Nephron progenitor cell (in vitro differentiated cells): ENCODE data around the gene FAM174B.

Source experiments
- DNase-seq: peaks from one replicate; pipeline ENCODE4 v3.0.0; 2021
- H3K27ac Mint-ChIP-seq: 2 replicates; pipeline ENCODE4 v1.8.0; 2021; ENCODE audit warnings: mild to moderate bottlenecking, moderate library complexity, mixed read lengths
- H3K27me3 Mint-ChIP-seq: 2 replicates; pipeline ENCODE4 v1.8.0; 2021; ENCODE audit warnings: mild to moderate bottlenecking, low read depth, mixed read lengths; ENCODE audit not compliant: poor library complexity
- H3K36me3 Mint-ChIP-seq: 2 replicates; pipeline ENCODE4 v1.8.0; 2021; ENCODE audit warnings: low read depth, mixed read lengths
- H3K4me1 Mint-ChIP-seq: 2 replicates; pipeline ENCODE4 v1.8.0; 2021; ENCODE audit warnings: mixed read lengths
- H3K4me3 Mint-ChIP-seq: 2 replicates; pipeline ENCODE4 v1.8.0; 2021; ENCODE audit warnings: mild to moderate bottlenecking, moderate library complexity, mixed read lengths
- H3K9me3 Mint-ChIP-seq: 2 replicates; pipeline ENCODE4 v1.8.0; 2021; ENCODE audit warnings: mild to moderate bottlenecking, moderate library complexity, mixed read lengths
- TF ChIP-seq, protein P1 (sequence below): fragments of 200-600 bp; sonication (generic); IDR thresholded peaks from 2 replicates; pipeline ENCODE4 v1.5.0; 2021; ENCODE audit warnings: antibody characterized with exemption

The FAM174B gene

DNA sequence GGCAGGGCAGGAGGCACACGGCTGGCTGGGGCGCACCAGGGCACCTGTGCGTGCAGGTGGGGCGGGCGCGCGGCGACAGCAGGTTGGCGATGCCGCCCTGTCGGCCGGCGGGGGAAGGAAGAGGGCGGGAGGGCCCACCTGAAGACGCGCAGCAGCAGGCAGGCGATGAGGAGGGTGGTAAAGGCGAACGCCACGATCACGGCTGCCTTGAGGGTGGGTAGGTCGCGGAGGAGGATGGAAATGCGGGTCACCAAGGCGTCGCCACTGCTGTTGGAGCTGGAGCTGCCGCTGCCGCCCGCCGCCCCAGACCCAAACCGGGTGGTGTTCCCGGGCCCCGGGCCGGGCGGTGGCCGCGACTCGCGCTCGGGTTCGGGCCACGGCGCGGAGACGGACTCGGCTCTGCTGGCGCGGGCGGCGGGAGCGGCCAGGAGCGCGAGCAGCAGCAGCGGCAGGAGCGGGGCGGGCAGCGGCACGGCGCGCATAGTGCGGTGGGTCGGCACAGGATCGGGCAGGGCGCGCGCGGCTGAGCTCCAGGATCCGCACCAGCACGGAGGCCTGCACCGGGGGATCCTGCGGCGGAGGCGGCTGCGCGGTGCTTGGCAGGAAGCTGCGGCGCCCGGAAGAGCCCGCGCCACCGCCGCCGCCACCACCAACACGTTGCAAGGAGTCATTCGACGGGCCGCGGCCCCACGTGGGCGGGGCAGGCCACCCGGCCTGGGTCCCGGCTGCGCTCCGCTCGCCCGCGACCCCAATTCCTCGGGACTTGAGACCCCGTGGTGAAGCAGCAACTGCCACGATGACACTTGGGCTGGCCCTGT is at the start of gene FAM174B:
Gene FAM174B (minus strand): TSS at position 598 of the 818 bp plus-strand sequence.
- DNase-seq = peak; percentile 81
- Mint-ChIP-seq H3K36me3 (peaks cover 17% of the 10 kb centered on the region), H3K9me3 (peaks cover 15% of the 10 kb centered on the region), H3K27me3 (peaks cover 20% of the 10 kb centered on the region), H3K4me1 (peaks cover 28% of the 10 kb centered on the region), H3K27ac (no peak within 1 kb of the TSS), H3K4me3 (peak within 1 kb of the TSS; percentile 85)
- TF ChIP-seq, protein P1, sequence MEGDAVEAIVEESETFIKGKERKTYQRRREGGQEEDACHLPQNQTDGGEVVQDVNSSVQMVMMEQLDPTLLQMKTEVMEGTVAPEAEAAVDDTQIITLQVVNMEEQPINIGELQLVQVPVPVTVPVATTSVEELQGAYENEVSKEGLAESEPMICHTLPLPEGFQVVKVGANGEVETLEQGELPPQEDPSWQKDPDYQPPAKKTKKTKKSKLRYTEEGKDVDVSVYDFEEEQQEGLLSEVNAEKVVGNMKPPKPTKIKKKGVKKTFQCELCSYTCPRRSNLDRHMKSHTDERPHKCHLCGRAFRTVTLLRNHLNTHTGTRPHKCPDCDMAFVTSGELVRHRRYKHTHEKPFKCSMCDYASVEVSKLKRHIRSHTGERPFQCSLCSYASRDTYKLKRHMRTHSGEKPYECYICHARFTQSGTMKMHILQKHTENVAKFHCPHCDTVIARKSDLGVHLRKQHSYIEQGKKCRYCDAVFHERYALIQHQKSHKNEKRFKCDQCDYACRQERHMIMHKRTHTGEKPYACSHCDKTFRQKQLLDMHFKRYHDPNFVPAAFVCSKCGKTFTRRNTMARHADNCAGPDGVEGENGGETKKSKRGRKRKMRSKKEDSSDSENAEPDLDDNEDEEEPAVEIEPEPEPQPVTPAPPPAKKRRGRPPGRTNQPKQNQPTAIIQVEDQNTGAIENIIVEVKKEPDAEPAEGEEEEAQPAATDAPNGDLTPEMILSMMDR = no peak

DNA sequence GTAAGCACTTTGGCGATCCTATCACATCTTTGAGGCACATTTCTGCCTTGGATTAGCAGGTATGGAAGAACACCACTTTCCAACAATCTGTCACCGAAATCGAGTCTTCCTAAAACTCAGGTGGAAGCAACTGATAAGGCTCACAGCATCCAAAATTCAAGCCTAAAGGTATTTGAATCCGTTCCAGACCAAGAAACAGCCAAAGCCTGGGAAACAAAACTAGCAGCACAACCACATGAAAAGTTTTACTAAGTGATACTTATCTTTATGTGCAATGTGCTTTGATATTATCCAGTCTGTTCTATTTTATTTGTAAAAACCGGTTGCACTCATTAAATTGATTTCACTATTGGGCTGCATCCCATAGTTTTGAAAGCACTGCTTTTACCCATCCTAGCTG is 40.5 kb upstream of the FAM174B start:
- peaks cover 21% of the 10 kb centered on the region for H3K9me3 Mint-ChIP-seq
- TF ChIP-seq, protein P1 = no peak
- H3K4me3 Mint-ChIP-seq = no peak overlapping the region
- peaks cover 7% of the 10 kb centered on the region for H3K36me3 Mint-ChIP-seq
- peaks cover 9% of the 10 kb centered on the region for H3K4me1 Mint-ChIP-seq
- peaks cover 1% of the 10 kb centered on the region for H3K27me3 Mint-ChIP-seq
- DNase-seq = no peak
- no peak overlapping the region for H3K27ac Mint-ChIP-seq

DNA sequence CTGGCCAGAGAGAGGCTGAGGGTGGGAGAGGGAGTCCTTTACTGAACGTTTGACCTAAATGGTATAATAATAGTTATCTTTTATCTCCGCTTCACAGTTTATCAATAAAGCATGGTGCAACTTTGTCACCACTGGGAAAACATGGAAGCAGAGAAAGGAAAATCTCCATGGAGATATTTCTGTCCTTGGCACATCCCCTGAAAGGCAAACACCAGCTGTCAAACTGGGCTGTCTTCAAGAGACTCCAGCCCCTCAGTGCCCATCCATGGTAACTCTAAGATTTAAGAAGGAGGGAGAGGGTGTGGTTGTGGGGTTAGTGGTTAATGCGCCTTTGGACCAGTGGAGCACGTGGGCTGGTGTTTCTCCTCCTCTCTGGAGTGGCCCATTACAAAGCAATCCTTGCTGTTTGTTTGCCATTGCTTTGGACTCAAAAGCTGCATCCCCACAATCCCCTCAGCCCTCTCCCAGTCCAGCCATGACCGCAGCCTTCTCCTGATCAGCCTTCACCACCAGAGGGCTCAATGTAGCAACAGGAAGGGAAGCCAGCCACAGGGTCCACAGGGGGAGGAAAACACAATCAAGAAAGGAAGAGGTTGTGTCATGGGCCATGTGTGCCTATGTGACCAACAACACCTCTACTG is 38.2 kb upstream of the FAM174B start:
- peaks cover 6% of the 10 kb centered on the region for H3K27me3 Mint-ChIP-seq
- peak; percentile 37 for DNase-seq
- no peak overlapping the region for H3K4me3 Mint-ChIP-seq
- H3K4me1 Mint-ChIP-seq = peaks cover 9% of the 10 kb centered on the region
- peaks cover 9% of the 10 kb centered on the region for H3K36me3 Mint-ChIP-seq
- TF ChIP-seq, protein P1 = no peak
- peaks cover 20% of the 10 kb centered on the region for H3K9me3 Mint-ChIP-seq
- no peak overlapping the region for H3K27ac Mint-ChIP-seq

DNA sequence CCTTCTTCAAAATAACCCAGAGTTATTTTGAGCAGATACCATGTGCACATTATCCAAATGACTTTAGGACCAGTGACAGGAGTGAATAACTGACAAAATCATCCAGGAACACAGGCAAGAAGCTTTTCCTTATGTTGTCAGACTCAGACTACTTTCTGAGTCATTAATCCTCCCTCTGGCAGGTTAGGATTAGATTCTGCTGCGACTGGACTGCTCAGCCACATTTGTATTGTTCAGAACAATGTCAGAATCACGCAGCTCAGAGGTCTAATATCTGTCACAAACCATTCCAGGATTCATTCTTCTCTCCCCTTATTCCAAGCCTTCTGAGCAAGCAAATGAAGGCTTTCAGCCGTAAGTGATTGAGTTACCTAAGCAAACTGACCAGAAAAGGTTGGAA is 34.8 kb upstream of the FAM174B start:
- peaks cover 13% of the 10 kb centered on the region for H3K36me3 Mint-ChIP-seq
- peaks cover 5% of the 10 kb centered on the region for H3K4me1 Mint-ChIP-seq
- peaks cover 6% of the 10 kb centered on the region for H3K27me3 Mint-ChIP-seq
- no peak overlapping the region for H3K4me3 Mint-ChIP-seq
- no peak for DNase-seq
- H3K27ac Mint-ChIP-seq = no peak overlapping the region
- peaks cover 26% of the 10 kb centered on the region for H3K9me3 Mint-ChIP-seq
- TF ChIP-seq, protein P1 = no peak

DNA sequence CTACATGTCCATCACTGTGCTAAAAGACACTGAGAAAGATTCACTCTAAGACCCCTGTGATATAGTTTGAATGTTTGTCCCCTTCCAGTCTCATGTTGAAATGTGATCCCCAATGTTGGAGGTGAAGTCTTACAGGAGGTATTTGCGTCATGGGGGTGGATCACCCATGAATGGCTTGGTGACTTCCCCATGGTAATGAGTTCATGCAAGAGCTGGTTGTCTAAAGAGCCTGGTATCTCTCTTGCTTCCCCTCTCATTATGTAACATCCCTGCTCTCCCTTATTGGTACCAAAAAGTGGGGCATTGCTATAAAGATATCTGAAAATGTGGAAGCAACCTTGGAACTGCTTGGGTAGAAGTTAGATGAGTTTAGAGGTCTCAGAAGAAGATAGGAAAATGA is 32.2 kb upstream of the FAM174B start:
- Mint-ChIP-seq H3K27ac (no peak overlapping the region), H3K4me3 (no peak overlapping the region), H3K27me3 (peaks cover 10% of the 10 kb centered on the region), H3K9me3 (peaks cover 26% of the 10 kb centered on the region), H3K36me3 (peaks cover 13% of the 10 kb centered on the region), H3K4me1 (peaks cover 8% of the 10 kb centered on the region)
- TF ChIP-seq, protein P1 = no peak
- DNase-seq = no peak
